Naive thymus-derived CD4-positive, alpha-beta T cell (primary cell): Measurements from ENCODE around the gene RABGEF1. TPM values are rescaled to one million over a fixed set of nuclear protein-coding genes. Genes with fewer than 3 reads are reported as not detected.
"Not testable (repeated sequence)": the region's sequence is repeated elsewhere in the genome, so short reads cannot be mapped to it uniquely, and the experiment has no call there.

Experiments
- ATAC-seq: fragments of 150-1000 bp; cut with Tn5 transposase; 2 replicates; pipeline ENCODE4 v1.10.0; 2021; ENCODE audit warnings: mild to moderate bottlenecking, moderate library complexity
- CTCF ChIA-PET: fragments of 350-600 bp; sonication (Branson Sonifier 250); formaldehyde crosslinking; loops from one replicate; lab custom pipeline; 2021; ENCODE audit warnings: antibody characterized with exemption; lab: Charles Lee
- POLR2A ChIA-PET: fragments of 350-600 bp; sonication (Branson Sonifier 250); formaldehyde crosslinking; loops from one replicate; lab custom pipeline; 2021; ENCODE audit warnings: antibody characterized with exemption, inconsistent platforms; lab: Charles Lee
- DNase-seq, 9 donors: peaks; one replicate each; pipeline versions ENCODE4 v3.0.0 to v3.0.0-alpha.2; 2020 to 2022; ENCODE audit warnings: mixed read lengths in 1 of 9
- H3K27ac ChIP-seq: one replicate; pipeline ENCODE4 v1.7.0; 2013; ENCODE audit warnings: mild to moderate bottlenecking, low read depth, low read length, moderate library complexity
- H3K27me3 ChIP-seq, 2 donors: one replicate each; pipeline ENCODE4 v1.7.0; 2013; ENCODE audit warnings: low read length in 2 of 2, mild to moderate bottlenecking in 2 of 2, moderate library complexity in 2 of 2; ENCODE audit not compliant: control insufficient read depth in 2 of 2, insufficient read depth in 2 of 2
- H3K36me3 ChIP-seq, 3 experiments: 1 replicate in 2 of 3; 2 replicates in 1 of 3; pipeline ENCODE4 v1.7.0; 2013; ENCODE audit warnings: low read length in 3 of 3, mild to moderate bottlenecking in 3 of 3, moderate library complexity in 1 of 3; ENCODE audit not compliant: insufficient read depth in 3 of 3, control insufficient read depth in 2 of 3
- H3K4me1 ChIP-seq, 2 donors: one replicate each; pipeline ENCODE4 v1.7.0; 2013; ENCODE audit warnings: low read length in 2 of 2, mild to moderate bottlenecking in 2 of 2, moderate library complexity in 1 of 2; ENCODE audit not compliant: control insufficient read depth in 2 of 2, insufficient read depth in 2 of 2
- H3K4me3 ChIP-seq: 2 replicates; pipeline ENCODE4 v1.7.0; 2013; ENCODE audit warnings: mild to moderate bottlenecking, low read length
- H3K9me3 ChIP-seq, 3 experiments: 1 replicate in 2 of 3; 2 replicates in 1 of 3; pipeline ENCODE4 v1.7.0; 2013; ENCODE audit warnings: low read length in 3 of 3; ENCODE audit not compliant: control insufficient read depth in 2 of 3
- H3K27ac Mint-ChIP-seq, 9 donors: one replicate each; pipeline ENCODE4 v1.8.0; 2020 to 2022; ENCODE audit warnings: mixed read lengths in 9 of 9, mild to moderate bottlenecking in 8 of 9, moderate library complexity in 5 of 9, inconsistent platforms in 2 of 9
- H3K27me3 Mint-ChIP-seq, 5 donors: one replicate each; pipeline ENCODE4 v1.8.0; 2021 to 2022; ENCODE audit warnings: mixed read lengths in 5 of 5, mild to moderate bottlenecking in 1 of 5
- H3K36me3 Mint-ChIP-seq, 5 donors: one replicate each; pipeline ENCODE4 v1.8.0; 2020 to 2022; ENCODE audit warnings: mixed read lengths in 5 of 5, mild to moderate bottlenecking in 3 of 5, inconsistent platforms in 1 of 5
- H3K4me1 Mint-ChIP-seq, 7 donors: one replicate each; pipeline ENCODE4 v1.8.0; 2020 to 2022; ENCODE audit warnings: mixed read lengths in 7 of 7, mild to moderate bottlenecking in 3 of 7, inconsistent platforms in 1 of 7
- H3K4me3 Mint-ChIP-seq, 10 donors: one replicate each; pipeline ENCODE4 v1.8.0; 2020 to 2022; ENCODE audit warnings: mild to moderate bottlenecking in 10 of 10, mixed read lengths in 10 of 10, moderate library complexity in 6 of 10, inconsistent platforms in 2 of 10
- H3K9me3 Mint-ChIP-seq, 11 donors: one replicate each; pipeline ENCODE4 v1.8.0; 2020 to 2022; ENCODE audit warnings: mixed read lengths in 11 of 11, mild to moderate bottlenecking in 4 of 11, inconsistent platforms in 1 of 11, moderate library complexity in 1 of 11
- intact Hi-C, 2 donors: fragments of 100-400 bp; cut with micrococcal nuclease; formaldehyde crosslinking; loops; one replicate each; pipeline ENCODE4 v1.15.1; 2023
- polyA plus RNA-seq, 2 donors: library from polyadenylated mRNA; unstranded; fragments of 300-500 nt; fragmentation: Illumina TruSeq; gene quantifications; one replicate each; pipeline ENCODE4 v1.2.3, GENCODE V29; 2021
- total RNA-seq, 6 experiments: library from RNA in 5 of 6; stranded (reverse) in 5 of 6; gene quantifications; 1 replicate in 5 of 6; 2 replicates in 1 of 6; pipeline ENCODE4 v1.2.3 and lab custom pipeline; 2021 to 2026

Gene RABGEF1
- total and polyA plus RNA-seq, 7 experiments from 2014 or later, result 20.5 to 35.7 (median 21.8) TPM

DNA sequence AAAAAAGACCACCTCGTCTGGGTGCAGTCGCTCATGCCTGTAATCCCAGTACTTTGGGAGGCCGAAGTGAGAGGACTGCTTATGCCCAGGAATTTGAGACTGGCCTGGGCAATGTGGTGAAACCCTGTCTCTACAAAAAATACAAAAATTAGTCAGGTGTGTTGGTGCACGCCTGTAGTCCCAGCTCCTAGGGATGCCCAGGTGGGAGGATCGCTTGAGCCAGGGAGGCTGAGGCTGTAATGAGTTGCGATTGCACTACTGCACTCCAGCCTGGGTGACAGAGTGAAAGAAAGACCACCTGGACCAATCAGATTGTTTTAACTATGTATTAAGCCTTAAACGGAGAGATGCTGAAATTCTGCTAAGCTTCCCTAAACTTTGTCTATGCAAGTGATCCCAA lies 103.0 kb downstream of the RABGEF1 start:
- peak overlapping the region; percentile 88 to 100 (median 96) for H3K4me3 Mint-ChIP-seq
- intact Hi-C loops, result loop anchor here (5.0 to 10.0 kb wide), 4 partner anchors 459 to 1469 kb away; partner anchors contain the start of genes CRCP (in 1 of the 2) and ZNF92 (in 1 of the 2)
- ATAC-seq, H3K27me3 Mint-ChIP-seq, H3K9me3 ChIP-seq, H3K27me3 ChIP-seq, H3K27ac ChIP-seq, DNase-seq, H3K9me3 Mint-ChIP-seq, H3K36me3 Mint-ChIP-seq, H3K36me3 ChIP-seq: not testable (repeated sequence)
- CTCF ChIA-PET, result interaction anchor here (2.4 kb wide), 1 partner anchor 79 kb away, joined by 7 read pairs; no protein-coding TSS in a partner anchor
- POLR2A ChIA-PET, result interaction anchor here (0.8 to 2.8 kb wide), 5 partner anchors 77 to 349 kb away, joined by 3 to 35 read pairs (median 32); partner anchors contain the start of genes KCTD7, SBDS, TMEM248 and TYW1
- Histone ChIP-seq H3K4me3 (peak overlapping the region; percentile 99), H3K4me1 (peaks cover 5 to 11% of the 10 kb centered on the region in 2 donors)
- H3K4me1 Mint-ChIP-seq, result peaks cover 10 to 29% (median 26%) of the 10 kb centered on the region in 7 donors
- peak overlapping the region; percentile 98 to 100 (median 100) for H3K27ac Mint-ChIP-seq

DNA sequence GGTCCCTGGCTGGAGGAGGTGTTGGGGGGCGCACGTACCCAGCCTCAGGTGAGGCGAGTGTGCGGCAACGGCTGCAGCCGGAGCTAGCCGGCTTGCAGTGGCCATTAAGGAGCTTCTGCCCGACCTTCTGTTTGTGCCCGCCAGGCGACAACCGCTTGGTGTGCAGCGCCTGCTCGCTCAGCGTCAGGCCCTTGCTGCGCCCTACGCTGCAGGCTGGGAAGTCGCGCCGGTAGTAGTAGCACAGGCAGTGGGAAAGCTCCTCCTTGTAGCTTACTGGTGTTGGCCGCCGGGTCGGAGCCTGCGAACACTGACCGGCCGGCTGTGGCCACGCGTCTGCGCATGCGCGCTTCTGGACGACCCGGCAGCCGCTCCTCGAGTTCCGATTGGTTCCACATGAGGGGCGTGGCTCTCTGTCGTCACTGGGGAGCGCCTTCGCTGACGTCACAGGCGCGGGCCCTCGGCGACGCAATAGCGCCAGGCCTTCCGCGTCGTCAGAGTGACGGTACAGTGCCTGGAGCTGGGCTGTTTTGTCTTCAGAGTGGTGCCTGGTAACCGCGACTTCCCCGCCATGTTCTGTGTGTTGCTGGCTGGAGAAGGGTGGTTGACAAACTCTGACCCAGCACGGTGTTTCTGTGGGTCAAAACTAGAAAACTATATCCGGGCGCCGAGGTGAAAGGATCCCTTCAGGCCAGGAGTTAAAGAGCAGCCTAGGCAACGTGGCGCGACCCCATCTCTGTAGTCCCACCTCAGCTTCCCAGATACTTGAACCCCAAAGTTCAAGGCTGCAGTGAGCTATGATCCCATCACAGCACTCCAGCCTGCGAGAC lies 104.2 kb downstream of the RABGEF1 start:
- peaks cover 5 to 11% of the 10 kb centered on the region in 2 donors for H3K4me1 ChIP-seq
- ChIA-PET CTCF (interaction anchor here (1.1 to 2.4 kb wide), 3 partner anchors 15 to 154 kb away, joined by 3 to 7 read pairs (median 4); no protein-coding TSS in a partner anchor), POLR2A (interaction anchor here (0.6 to 2.8 kb wide), 23 partner anchors 9 to 1839 kb away, joined by 3 to 35 read pairs (median 4); partner anchors contain the start of genes ERV3-1, KCTD7, RABGEF1 and SBDS)
- peak; percentile 95 for ATAC-seq
- peak overlapping the region; percentile 99 for H3K4me3 ChIP-seq
- H3K9me3 ChIP-seq, result no peaks in the 10 kb centered on the region
- no peaks in the 10 kb centered on the region for H3K27me3 ChIP-seq
- Mint-ChIP-seq H3K4me3 (peak overlapping the region; percentile 88 to 100 (median 96)), H3K27me3 (peaks cover 0 to 3% (median 0%) of the 10 kb centered on the region in 5 donors), H3K9me3 (peaks cover 0 to 6% (median 0%) of the 10 kb centered on the region in 11 donors), H3K36me3 (peaks cover 0 to 5% (median 0%) of the 10 kb centered on the region in 5 donors), H3K27ac (peak overlapping the region; percentile 98 to 100 (median 100)), H3K4me1 (peaks cover 10 to 29% (median 26%) of the 10 kb centered on the region in 7 donors)
- DNase-seq, result peak; percentile 96 to 100 (median 100)
- peaks cover 0 to 6% (median 0%) of the 10 kb centered on the region in 3 experiments for H3K36me3 ChIP-seq
- intact Hi-C loops, result loop anchor here (1.0 to 10.0 kb wide), 19 partner anchors 77 to 1470 kb away; partner anchors contain the start of genes GUSB (in 2 of the 2), KCTD7 (in 2 of the 2), RABGEF1 (in 2 of the 2) and TMEM248 (in 2 of the 2)
- peak overlapping the region; percentile 90 for H3K27ac ChIP-seq

DNA sequence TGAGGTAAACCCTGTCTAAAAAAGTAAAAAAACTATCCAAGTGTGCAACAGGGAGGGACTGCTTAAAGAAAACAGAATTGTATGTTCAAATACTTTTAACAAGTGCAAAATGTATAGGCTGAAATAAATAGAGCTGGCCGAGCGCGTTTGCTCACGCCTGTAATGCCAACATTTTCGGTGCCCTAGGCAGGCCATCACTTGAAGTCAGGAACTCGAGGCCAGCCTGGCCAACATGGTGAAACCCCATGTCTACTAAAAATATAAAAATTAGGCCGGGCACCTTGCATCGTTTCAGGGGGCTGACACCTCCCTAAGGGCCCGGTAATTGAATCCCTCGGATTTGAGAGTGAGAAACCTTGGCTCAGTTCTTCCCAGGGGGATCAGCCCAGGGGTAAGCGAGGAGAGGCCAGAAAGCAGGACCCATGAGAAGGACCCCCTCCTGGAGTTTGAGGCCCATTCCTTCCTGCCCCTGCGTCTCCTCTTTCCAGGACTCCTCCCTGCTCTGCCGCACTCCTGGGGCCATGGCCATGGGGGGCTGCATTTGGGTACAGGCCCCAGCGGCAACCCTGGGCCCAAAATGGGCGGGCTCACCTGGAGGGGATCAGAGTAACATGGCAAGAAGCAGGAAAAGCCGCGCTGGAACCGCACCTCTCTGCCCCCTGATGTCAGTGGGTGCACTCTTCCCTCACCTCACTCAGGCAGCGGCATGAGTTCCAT lies 105.0 kb downstream of the RABGEF1 start:
- POLR2A ChIA-PET, result interaction anchor here (0.7 to 2.8 kb wide), 15 partner anchors 8 to 1808 kb away, joined by 3 to 35 read pairs (median 5); partner anchors contain the start of genes KCTD7, RABGEF1, SBDS and TMEM248
- H3K36me3 Mint-ChIP-seq, result peaks cover 0 to 5% (median 0%) of the 10 kb centered on the region in 5 donors
- ATAC-seq, result no peak
- peak in 2 of 9 donors; percentile 6 to 10 for DNase-seq
- Histone ChIP-seq H3K36me3 (peaks cover 0 to 6% (median 0%) of the 10 kb centered on the region in 3 experiments), H3K27ac (peak overlapping the region; percentile 90), H3K4me3 (peak overlapping the region; percentile 99), H3K4me1 (peaks cover 5 to 11% of the 10 kb centered on the region in 2 donors), H3K27me3 (no peaks in the 10 kb centered on the region), H3K9me3 (no peaks in the 10 kb centered on the region)
- intact Hi-C loops, result loop anchor here (1.0 to 10.0 kb wide), 14 partner anchors 76 to 1471 kb away; partner anchors contain the start of genes GUSB (in 2 of the 2), CRCP (in 1 of the 2), KCTD7 (in 1 of the 2) and RABGEF1 (in 1 of the 2)
- CTCF ChIA-PET, result interaction anchor here (1.1 to 2.4 kb wide), 3 partner anchors 14 to 153 kb away, joined by 3 to 7 read pairs (median 4); no protein-coding TSS in a partner anchor
- H3K27me3 Mint-ChIP-seq, result peaks cover 0 to 3% (median 0%) of the 10 kb centered on the region in 5 donors
- peaks cover 0 to 6% (median 0%) of the 10 kb centered on the region in 11 donors for H3K9me3 Mint-ChIP-seq
- H3K27ac Mint-ChIP-seq, result peak overlapping the region; percentile 98 to 100 (median 100)
- H3K4me3 Mint-ChIP-seq, result peak overlapping the region; percentile 88 to 100 (median 96)
- peaks cover 10 to 29% (median 26%) of the 10 kb centered on the region in 7 donors for H3K4me1 Mint-ChIP-seq

DNA sequence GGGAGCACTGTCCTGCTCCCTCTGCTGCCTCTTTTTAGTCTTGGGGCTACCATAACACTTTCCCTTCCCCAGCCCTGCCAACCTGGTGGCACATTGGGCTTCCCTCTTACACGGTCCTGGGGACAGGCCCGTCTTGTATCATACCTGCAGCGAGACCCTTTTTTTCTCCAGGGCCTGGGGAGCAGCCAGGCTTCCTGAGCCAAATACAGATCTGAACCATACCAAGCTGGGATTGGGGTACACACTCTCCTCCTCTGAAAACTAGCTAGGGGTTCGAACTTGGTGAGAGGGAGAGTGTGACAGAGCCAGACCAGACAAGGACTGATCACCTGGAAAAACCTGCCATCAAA lies 105.5 kb downstream of the RABGEF1 start:
- H3K4me1 Mint-ChIP-seq, result peaks cover 10 to 29% (median 26%) of the 10 kb centered on the region in 7 donors
- POLR2A ChIA-PET, result not testable (repeated sequence)

DNA sequence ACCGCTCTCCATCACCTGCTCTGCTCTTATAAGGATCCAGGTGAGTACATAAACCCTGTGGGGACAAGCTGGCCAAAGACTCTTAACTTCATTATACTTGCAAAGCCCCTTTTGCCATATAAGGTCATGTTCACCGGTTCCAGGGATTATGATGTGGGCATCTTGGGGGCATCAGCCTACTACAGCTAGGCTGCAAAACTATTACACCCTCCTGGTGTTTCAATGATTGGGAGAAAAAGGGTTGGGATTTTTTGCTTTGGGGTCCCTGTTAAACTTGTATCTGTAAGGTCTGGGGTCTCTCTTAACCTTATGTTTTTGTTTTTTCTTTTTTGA lies 107.0 kb downstream of the RABGEF1 start:
- H3K4me3 ChIP-seq, CTCF ChIA-PET, H3K27me3 ChIP-seq, H3K27ac ChIP-seq, H3K9me3 Mint-ChIP-seq, DNase-seq, H3K36me3 ChIP-seq, POLR2A ChIA-PET, H3K9me3 ChIP-seq, H3K27me3 Mint-ChIP-seq, H3K36me3 Mint-ChIP-seq, ATAC-seq: not testable (repeated sequence)
- H3K27ac Mint-ChIP-seq, result peak overlapping the region in 2 of 9 donors; percentile 13 to 51
- H3K4me1 ChIP-seq, result peaks cover 5 to 11% of the 10 kb centered on the region in 2 donors
- H3K4me3 Mint-ChIP-seq, result peak overlapping the region in 1 of 10 donors; percentile 38
- intact Hi-C loops, result loop anchor here (5.0 to 10.0 kb wide), 4 partner anchors 733 to 1473 kb away; partner anchors contain the start of genes CRCP (in 1 of the 2), GUSB (in 1 of the 2) and ZNF92 (in 1 of the 2)
- peaks cover 10 to 29% (median 26%) of the 10 kb centered on the region in 7 donors for H3K4me1 Mint-ChIP-seq

More for the DNA sequence above, 105.5 kb downstream of the RABGEF1 start:
- H3K9me3 Mint-ChIP-seq, ATAC-seq, CTCF ChIA-PET, H3K27me3 ChIP-seq, H3K27me3 Mint-ChIP-seq, H3K36me3 Mint-ChIP-seq, H3K4me3 ChIP-seq, DNase-seq, H3K9me3 ChIP-seq, H3K36me3 ChIP-seq: not testable (repeated sequence)
- Mint-ChIP-seq H3K27ac (peak overlapping the region; percentile 98 to 100 (median 100)), H3K4me3 (peak overlapping the region; percentile 68 to 99 (median 90))
- intact Hi-C loops, result loop anchor here (5.0 to 10.0 kb wide), 4 partner anchors 731 to 1471 kb away; partner anchors contain the start of genes CRCP (in 1 of the 2), GUSB (in 1 of the 2) and ZNF92 (in 1 of the 2)
- Histone ChIP-seq H3K27ac (peak overlapping the region; percentile 90), H3K4me1 (peaks cover 5 to 11% of the 10 kb centered on the region in 2 donors)
